HEK293 (cell line): ENCODE measurements around the gene PRSS22.

ENCODE experiments used
- BCL11B ChIP-seq: fragments of 450-650 bp; formaldehyde crosslinking; IDR thresholded peaks from 2 replicates; pipeline ENCODE4 v1.5.1; 2016; ENCODE audit warnings: low read depth, missing biosample characterization, missing genetic modification characterization
- BCL6B ChIP-seq: fragments of 450-650 bp; formaldehyde crosslinking; IDR thresholded peaks from 2 replicates; pipeline ENCODE4 v1.5.1; 2017; ENCODE audit warnings: missing biosample characterization, missing genetic modification characterization
- GLI4 ChIP-seq: fragments of 450-650 bp; formaldehyde crosslinking; IDR thresholded peaks from 2 replicates; pipeline ENCODE4 v1.5.1; 2016; ENCODE audit warnings: missing biosample characterization, missing genetic modification characterization
- HIC1 ChIP-seq: fragments of 450-650 bp; formaldehyde crosslinking; IDR thresholded peaks from 2 replicates; pipeline ENCODE4 v1.5.1; 2016; ENCODE audit warnings: missing biosample characterization, missing genetic modification characterization
- HOXC10 ChIP-seq: sonication (generic); formaldehyde crosslinking; IDR thresholded peaks from 2 replicates; pipeline ENCODE4 v1.8.1; 2023; ENCODE audit warnings: mild to moderate bottlenecking, missing genetic modification reagents
- SCRT1 ChIP-seq: fragments of 450-650 bp; formaldehyde crosslinking; IDR thresholded peaks from 2 replicates; pipeline ENCODE4 v1.5.1; 2016; ENCODE audit warnings: missing biosample characterization, missing genetic modification characterization, borderline replicate concordance
- SCRT2 ChIP-seq: fragments of 450-650 bp; formaldehyde crosslinking; IDR thresholded peaks from 2 replicates; pipeline ENCODE4 v1.5.1; 2016; ENCODE audit warnings: missing biosample characterization, missing genetic modification characterization
- SP3 ChIP-seq: fragments of 450-650 bp; formaldehyde crosslinking; IDR thresholded peaks from 2 replicates; pipeline ENCODE4 v1.5.1; 2016; ENCODE audit warnings: missing biosample characterization, missing genetic modification characterization
- ZBTB21 ChIP-seq: fragments of 450-650 bp; formaldehyde crosslinking; IDR thresholded peaks from 2 replicates; pipeline ENCODE4 v1.5.1; 2017; ENCODE audit warnings: missing biosample characterization, missing genetic modification characterization
- ZIC2 ChIP-seq: fragments of 450-650 bp; formaldehyde crosslinking; IDR thresholded peaks from 2 replicates; pipeline ENCODE4 v1.5.1; 2016; ENCODE audit warnings: missing biosample characterization, missing genetic modification characterization
- ZNF112 ChIP-seq: fragments of 450-650 bp; formaldehyde crosslinking; IDR thresholded peaks from 2 replicates; pipeline ENCODE4 v1.5.0; 2017; ENCODE audit warnings: missing biosample characterization, missing genetic modification characterization
- ZNF175 ChIP-seq: fragments of 450-650 bp; formaldehyde crosslinking; IDR thresholded peaks from 2 replicates; pipeline ENCODE4 v1.5.1; 2016; ENCODE audit warnings: missing biosample characterization, missing genetic modification characterization
- ZNF239 ChIP-seq: fragments of 450-650 bp; formaldehyde crosslinking; IDR thresholded peaks from 2 replicates; pipeline ENCODE4 v1.5.1; 2016; ENCODE audit warnings: missing biosample characterization, missing genetic modification characterization
- ZNF350 ChIP-seq: fragments of 450-650 bp; formaldehyde crosslinking; IDR thresholded peaks from 2 replicates; pipeline ENCODE4 v1.5.0; 2017; ENCODE audit warnings: missing biosample characterization, mild to moderate bottlenecking, missing genetic modification characterization
- ZNF37A ChIP-seq: fragments of 450-650 bp; IDR thresholded peaks from 2 replicates; pipeline ENCODE4 v1.5.1; 2018; ENCODE audit warnings: missing biosample characterization, missing genetic modification characterization
- ZNF449 ChIP-seq: fragments of 450-650 bp; formaldehyde crosslinking; IDR thresholded peaks from 2 replicates; pipeline ENCODE4 v1.5.1; 2017; ENCODE audit warnings: missing biosample characterization, mild to moderate bottlenecking, missing genetic modification characterization, moderate library complexity
- ZNF514 ChIP-seq: fragments of 450-650 bp; formaldehyde crosslinking; IDR thresholded peaks from 2 replicates; pipeline ENCODE4 v1.5.1; 2016; ENCODE audit warnings: missing biosample characterization, missing genetic modification characterization
- ZNF549 ChIP-seq: fragments of 450-650 bp; IDR thresholded peaks from 2 replicates; pipeline ENCODE4 v1.5.1; 2018; ENCODE audit warnings: missing biosample characterization, missing genetic modification characterization, mild to moderate bottlenecking, inconsistent platforms, moderate library complexity
- ZNF624 ChIP-seq: fragments of 450-650 bp; formaldehyde crosslinking; IDR thresholded peaks from 2 replicates; pipeline ENCODE4 v1.5.1; 2017; ENCODE audit warnings: missing biosample characterization, missing genetic modification characterization
- ZNF626 ChIP-seq: fragments of 450-650 bp; sonication (Bioruptor Pico); formaldehyde crosslinking; IDR thresholded peaks from 2 replicates; pipeline ENCODE4 v1.5.1; 2018; ENCODE audit warnings: missing biosample characterization, missing genetic modification characterization, inconsistent platforms
- ZNF660 ChIP-seq: fragments of 450-650 bp; IDR thresholded peaks from 2 replicates; pipeline ENCODE4 v1.5.1; 2018; ENCODE audit warnings: missing biosample characterization, mild to moderate bottlenecking, missing genetic modification characterization
- ZNF792 ChIP-seq: fragments of 450-650 bp; formaldehyde crosslinking; IDR thresholded peaks from 2 replicates; pipeline ENCODE4 v1.5.1; 2016; ENCODE audit warnings: missing biosample characterization, missing genetic modification characterization
- TF ChIP-seq, protein P1 (sequence below): fragments of 450-650 bp; formaldehyde crosslinking; IDR thresholded peaks from 2 replicates; pipeline ENCODE4 v1.5.1; 2016; ENCODE audit warnings: missing biosample characterization, missing genetic modification characterization, borderline replicate concordance
- TF ChIP-seq, protein P2 (sequence below): fragments of 450-650 bp; formaldehyde crosslinking; IDR thresholded peaks from 2 replicates; pipeline ENCODE4 v1.5.1; 2016; ENCODE audit warnings: missing biosample characterization, missing genetic modification characterization
- TF ChIP-seq, protein P3 (sequence below): fragments of 450-650 bp; formaldehyde crosslinking; IDR thresholded peaks from 2 replicates; pipeline ENCODE4 v1.5.1; 2016; ENCODE audit warnings: missing biosample characterization, missing genetic modification characterization
- TF ChIP-seq, protein P4 (sequence below): fragments of 450-650 bp; formaldehyde crosslinking; IDR thresholded peaks from 2 replicates; pipeline ENCODE4 v1.5.0; 2017; ENCODE audit warnings: missing biosample characterization, missing genetic modification characterization, borderline replicate concordance

Gene PRSS22

GRCh38 chr16:2905241-2905987, 47.4 kb upstream of the PRSS22 start (continued):
- TF ChIP-seq ZNF239 (tag by site-specific recombination) (no peak), ZNF626 (tag by site-specific recombination) (no peak), ZNF624 (tag by site-specific recombination) (no peak), BCL11B (tag by site-specific recombination) (peak; percentile 71), ZNF112 (tag by site-specific recombination) (no peak), ZBTB21 (tag by site-specific recombination) (no peak), ZNF175 (no peak), ZNF350 (tag by site-specific recombination) (no peak), SP3 (peak; percentile 97), SCRT1 (tag by site-specific recombination) (no peak), GLI4 (peak; percentile 35), ZIC2 (tag by site-specific recombination) (peak; percentile 68), HOXC10 (CRISPR knock-in tag) (no peak), HIC1 (no peak), ZNF660 (tag by site-specific recombination) (peak; percentile 77; the same call in 1 of the 2 replicates), ZNF37A (tag by site-specific recombination) (no peak), ZNF792 (tag by site-specific recombination) (no peak), SCRT2 (tag by site-specific recombination) (0 out of 2 replicates have a peak, but pooled peaks have one; percentile 16), BCL6B (tag by site-specific recombination) (no peak), ZNF514 (tag by site-specific recombination) (no peak), ZNF449 (tag by site-specific recombination) (no peak), ZNF549 (tag by site-specific recombination) (no peak)
- TF ChIP-seq, protein P1, sequence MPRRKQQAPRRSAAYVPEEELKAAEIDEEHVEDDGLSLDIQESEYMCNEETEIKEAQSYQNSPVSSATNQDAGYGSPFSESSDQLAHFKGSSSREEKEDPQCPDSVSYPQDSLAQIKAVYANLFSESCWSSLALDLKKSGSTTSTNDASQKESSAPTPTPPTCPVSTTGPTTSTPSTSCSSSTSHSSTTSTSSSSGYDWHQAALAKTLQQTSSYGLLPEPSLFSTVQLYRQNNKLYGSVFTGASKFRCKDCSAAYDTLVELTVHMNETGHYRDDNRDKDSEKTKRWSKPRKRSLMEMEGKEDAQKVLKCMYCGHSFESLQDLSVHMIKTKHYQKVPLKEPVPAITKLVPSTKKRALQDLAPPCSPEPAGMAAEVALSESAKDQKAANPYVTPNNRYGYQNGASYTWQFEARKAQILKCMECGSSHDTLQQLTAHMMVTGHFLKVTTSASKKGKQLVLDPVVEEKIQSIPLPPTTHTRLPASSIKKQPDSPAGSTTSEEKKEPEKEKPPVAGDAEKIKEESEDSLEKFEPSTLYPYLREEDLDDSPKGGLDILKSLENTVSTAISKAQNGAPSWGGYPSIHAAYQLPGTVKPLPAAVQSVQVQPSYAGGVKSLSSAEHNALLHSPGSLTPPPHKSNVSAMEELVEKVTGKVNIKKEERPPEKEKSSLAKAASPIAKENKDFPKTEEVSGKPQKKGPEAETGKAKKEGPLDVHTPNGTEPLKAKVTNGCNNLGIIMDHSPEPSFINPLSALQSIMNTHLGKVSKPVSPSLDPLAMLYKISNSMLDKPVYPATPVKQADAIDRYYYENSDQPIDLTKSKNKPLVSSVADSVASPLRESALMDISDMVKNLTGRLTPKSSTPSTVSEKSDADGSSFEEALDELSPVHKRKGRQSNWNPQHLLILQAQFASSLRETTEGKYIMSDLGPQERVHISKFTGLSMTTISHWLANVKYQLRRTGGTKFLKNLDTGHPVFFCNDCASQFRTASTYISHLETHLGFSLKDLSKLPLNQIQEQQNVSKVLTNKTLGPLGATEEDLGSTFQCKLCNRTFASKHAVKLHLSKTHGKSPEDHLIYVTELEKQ (tag by site-specific recombination), result no peak
- TF ChIP-seq, protein P2, sequence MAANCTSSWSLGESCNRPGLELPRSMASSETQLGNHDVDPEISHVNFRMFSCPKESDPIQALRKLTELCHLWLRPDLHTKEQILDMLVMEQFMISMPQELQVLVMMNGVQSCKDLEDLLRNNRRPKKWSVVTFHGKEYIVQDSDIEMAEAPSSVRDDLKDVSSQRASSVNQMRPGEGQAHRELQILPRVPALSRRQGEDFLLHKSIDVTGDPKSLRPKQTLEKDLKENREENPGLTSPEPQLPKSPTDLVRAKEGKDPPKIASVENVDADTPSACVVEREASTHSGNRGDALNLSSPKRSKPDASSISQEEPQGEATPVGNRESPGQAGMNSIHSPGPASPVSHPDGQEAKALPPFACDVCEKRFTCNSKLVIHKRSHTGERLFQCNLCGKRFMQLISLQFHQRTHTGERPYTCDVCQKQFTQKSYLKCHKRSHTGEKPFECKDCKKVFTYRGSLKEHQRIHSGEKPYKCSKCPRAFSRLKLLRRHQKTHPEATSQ (tag by site-specific recombination), result no peak
- TF ChIP-seq, protein P3, sequence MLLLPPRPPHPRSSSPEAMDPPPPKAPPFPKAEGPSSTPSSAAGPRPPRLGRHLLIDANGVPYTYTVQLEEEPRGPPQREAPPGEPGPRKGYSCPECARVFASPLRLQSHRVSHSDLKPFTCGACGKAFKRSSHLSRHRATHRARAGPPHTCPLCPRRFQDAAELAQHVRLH (tag by site-specific recombination), result no peak
- TF ChIP-seq, protein P4, sequence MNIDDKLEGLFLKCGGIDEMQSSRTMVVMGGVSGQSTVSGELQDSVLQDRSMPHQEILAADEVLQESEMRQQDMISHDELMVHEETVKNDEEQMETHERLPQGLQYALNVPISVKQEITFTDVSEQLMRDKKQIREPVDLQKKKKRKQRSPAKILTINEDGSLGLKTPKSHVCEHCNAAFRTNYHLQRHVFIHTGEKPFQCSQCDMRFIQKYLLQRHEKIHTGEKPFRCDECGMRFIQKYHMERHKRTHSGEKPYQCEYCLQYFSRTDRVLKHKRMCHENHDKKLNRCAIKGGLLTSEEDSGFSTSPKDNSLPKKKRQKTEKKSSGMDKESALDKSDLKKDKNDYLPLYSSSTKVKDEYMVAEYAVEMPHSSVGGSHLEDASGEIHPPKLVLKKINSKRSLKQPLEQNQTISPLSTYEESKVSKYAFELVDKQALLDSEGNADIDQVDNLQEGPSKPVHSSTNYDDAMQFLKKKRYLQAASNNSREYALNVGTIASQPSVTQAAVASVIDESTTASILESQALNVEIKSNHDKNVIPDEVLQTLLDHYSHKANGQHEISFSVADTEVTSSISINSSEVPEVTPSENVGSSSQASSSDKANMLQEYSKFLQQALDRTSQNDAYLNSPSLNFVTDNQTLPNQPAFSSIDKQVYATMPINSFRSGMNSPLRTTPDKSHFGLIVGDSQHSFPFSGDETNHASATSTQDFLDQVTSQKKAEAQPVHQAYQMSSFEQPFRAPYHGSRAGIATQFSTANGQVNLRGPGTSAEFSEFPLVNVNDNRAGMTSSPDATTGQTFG, result no peak
